Erythroblast (primary cell): ENCODE results near the gene FCHSD2.

Source experiments
- GATA1 ChIP-seq: IDR thresholded peaks from 2 replicates; pipeline ENCODE4 v1.6.1; 2011; ENCODE audit warnings: low read depth, mild to moderate bottlenecking, control low read depth, low read length, moderate library complexity
- POLR2A ChIP-seq: IDR thresholded peaks from 2 replicates; pipeline ENCODE4 v1.6.1; 2011; ENCODE audit warnings: mild to moderate bottlenecking, low read length

- TF ChIP-seq POLR2A (no peak), GATA1 (no peak)
Measured at GRCh38 chr11:72988821-72989220, 153.3 kb downstream of the FCHSD2 start.
